HepG2 (cell line): ENCODE measurements around the gene PROX1. TPM values are rescaled to one million over a fixed set of nuclear protein-coding genes. Genes with fewer than 3 reads are reported as not detected.
A peak's percentile ranks its signal among the peaks of the same experiment; 100 is the strongest.

Experiments used
- ATAC-seq: fragments of 200-7000 bp; cut with Tn5 transposase; 3 replicates; pipeline ENCODE4 v1.9.1; 2020; ENCODE audit warnings: mild to moderate bottlenecking, moderate library complexity
- BruUV-seq: library from RNA; stranded (reverse); fragments of 400-500 nt; replicated peaks from 2 replicates; lab custom pipeline; 2021; lab: Mats Ljungman, UMichigan
- CTCF ChIA-PET: fragments of 300-600 bp; formaldehyde crosslinking; extraction: SDS; loops from one replicate; lab custom pipeline; 2021; ENCODE audit warnings: low total read pairs, inconsistent platforms, low intra/inter-chr PET ratio; lab: Yijun Ruan, JAX
- POLR2A ChIA-PET: fragments of 350-600 bp; sonication (Branson Sonifier 250); formaldehyde crosslinking; loops from one replicate; lab custom pipeline; 2020; ENCODE audit warnings: antibody characterized with exemption, inconsistent platforms; lab: Yijun Ruan, JAX
- DNase-seq: peaks from one replicate; pipeline ENCODE4 v3.0.0-alpha.2; 2015; ENCODE audit warnings: low spot score
- FAIRE-seq: peaks from 3 replicates; lab custom pipeline; 2011; peaks lifted over from hg19 to GRCh38; lab: Jason Lieb, UNC
- H2AFZ ChIP-seq: one replicate; pipeline ENCODE4 v1.6.1; 2011; ENCODE audit warnings: low read length, inconsistent platforms
- H3K27ac ChIP-seq: fragments of 300-600 bp; 3 replicates; pipeline ENCODE4 v1.8.0; 2011; ENCODE audit warnings: mixed run types, mild to moderate bottlenecking, mixed read lengths, low read length, inconsistent platforms; ENCODE audit not compliant: insufficient read depth; ENCODE audit errors: extremely low read length
- H3K27me3 ChIP-seq, 2 experiments: fragments of 200-600 bp in 1 of 2; 2 replicates in 1 of 2; 3 replicates in 1 of 2; pipeline versions ENCODE4 v1.6.0 to v1.8.0; 2011; ENCODE audit warnings: low read length in 2 of 2, mild to moderate bottlenecking in 2 of 2, moderate library complexity in 2 of 2, inconsistent platforms in 1 of 2; ENCODE audit not compliant: insufficient read depth in 2 of 2, control insufficient read depth in 1 of 2
- H3K36me3 ChIP-seq, 2 experiments: fragments of 200-600 bp in 1 of 2; replicated peaks in 1 of 2; 2 replicates in 1 of 2; 3 replicates in 1 of 2; pipeline versions ENCODE4 v1.5.1 to v1.8.0; 2011; ENCODE audit warnings: low read length in 2 of 2, inconsistent platforms in 1 of 2; ENCODE audit not compliant: insufficient read depth in 2 of 2, control insufficient read depth in 1 of 2
- H3K4me1 ChIP-seq: 2 replicates; pipeline ENCODE4 v1.5.1; 2012; ENCODE audit warnings: low read length, inconsistent platforms; ENCODE audit not compliant: insufficient read depth
- H3K4me2 ChIP-seq: 2 replicates; pipeline ENCODE4 v1.6.0; 2011; ENCODE audit warnings: low read depth, low read length, inconsistent platforms
- H3K4me3 ChIP-seq, 3 experiments: fragments of 200-600 bp in 1 of 3; sonication (generic), shearing (Covaris generic) in 1 of 3; replicated peaks in 1 of 3; 2 replicates each; pipeline ENCODE4 v1.5.1; 2011 to 2016; ENCODE audit warnings: low read length in 3 of 3, inconsistent platforms in 2 of 3, low read depth in 2 of 3, mild to moderate bottlenecking in 2 of 3, control low read depth in 1 of 3, mixed read lengths in 1 of 3; ENCODE audit not compliant: insufficient read depth in 1 of 3
- H3K79me2 ChIP-seq: one replicate; pipeline ENCODE4 v1.6.1; 2011; ENCODE audit warnings: low read length, inconsistent platforms; ENCODE audit not compliant: insufficient read depth
- H3K9ac ChIP-seq: 2 replicates; pipeline ENCODE4 v1.6.0; 2011; ENCODE audit warnings: mild to moderate bottlenecking, low read depth, low read length, inconsistent platforms; ENCODE audit not compliant: insufficient read depth
- H3K9me3 ChIP-seq: 2 replicates; pipeline ENCODE4 v1.5.1; 2012; ENCODE audit warnings: mild to moderate bottlenecking, low read length
- H4K20me1 ChIP-seq: 2 replicates; pipeline ENCODE4 v1.6.0; 2011; ENCODE audit warnings: inconsistent platforms, mild to moderate bottlenecking, low read length, moderate library complexity; ENCODE audit not compliant: insufficient read depth
- CCAR2 ChIP-seq: fragments of 200-400 bp; formaldehyde crosslinking; optimal IDR thresholded peaks from 2 replicates; pipeline ENCODE3; 2018; ENCODE audit warnings: low read depth, mild to moderate bottlenecking, low read length, moderate library complexity
- CTCF ChIP-seq: sonication (generic); formaldehyde crosslinking; IDR thresholded peaks from 2 replicates; pipeline ENCODE4 v1.5.0; 2020; ENCODE audit warnings: mild to moderate bottlenecking, missing genetic modification reagents, moderate library complexity
- ELF1 ChIP-seq: sonication (generic); formaldehyde crosslinking; IDR thresholded peaks from 2 replicates; pipeline ENCODE4 v1.4.0; 2020; ENCODE audit warnings: missing genetic modification reagents
- GATAD2A ChIP-seq: IDR thresholded peaks from 2 replicates; pipeline ENCODE4 v1.6.1; 2016
- GPN1 ChIP-seq: sonication (generic); formaldehyde crosslinking; IDR thresholded peaks from 2 replicates; pipeline ENCODE4 v1.5.1; 2020; ENCODE audit warnings: missing genetic modification reagents, borderline replicate concordance
- JARID2 ChIP-seq: sonication (generic); formaldehyde crosslinking; IDR thresholded peaks from 2 replicates; pipeline ENCODE4 v1.8.1; 2023; ENCODE audit warnings: missing genetic modification reagents, inconsistent platforms; ENCODE audit not compliant: insufficient replicate concordance
- KAT2B ChIP-seq: fragments of 150-350 bp; IDR thresholded peaks from 2 replicates; pipeline ENCODE4 v1.6.1; 2014; ENCODE audit warnings: low read depth, low read length, borderline replicate concordance
- MBD4 ChIP-seq: IDR thresholded peaks from 2 replicates; pipeline ENCODE4 v1.6.1; 2012; ENCODE audit warnings: low read length, inconsistent platforms, borderline replicate concordance
- ONECUT2 ChIP-seq: sonication (generic); formaldehyde crosslinking; IDR thresholded peaks from 2 replicates; pipeline ENCODE4 v1.4.0; 2020; ENCODE audit warnings: missing genetic modification reagents
- SALL1 ChIP-seq: sonication (generic); formaldehyde crosslinking; IDR thresholded peaks from 2 replicates; pipeline ENCODE4 v1.8.0; 2022; ENCODE audit warnings: mild to moderate bottlenecking, missing genetic modification reagents
- SKI ChIP-seq: fragments of 450-650 bp; IDR thresholded peaks from one replicate; pipeline ENCODE4 v1.6.1; 2018; ENCODE audit warnings: mild to moderate bottlenecking; ENCODE audit not compliant: partially characterized antibody
- SRF ChIP-seq: IDR thresholded peaks from 2 replicates; pipeline ENCODE4 v1.6.1; 2011; ENCODE audit warnings: mild to moderate bottlenecking, low read depth, low read length, moderate library complexity
- SSRP1 ChIP-seq: IDR thresholded peaks from 2 replicates; pipeline ENCODE4 v1.6.1; 2016; ENCODE audit warnings: control low read depth
- TAF1 ChIP-seq: sonication (generic); formaldehyde crosslinking; IDR thresholded peaks from 2 replicates; pipeline ENCODE4 v1.4.0; 2020; ENCODE audit warnings: missing genetic modification reagents
- TFDP2 ChIP-seq: sonication (generic); formaldehyde crosslinking; IDR thresholded peaks from 2 replicates; pipeline ENCODE4 v1.4.0; 2020; ENCODE audit warnings: missing genetic modification reagents
- ZBTB46 ChIP-seq: sonication (generic); formaldehyde crosslinking; IDR thresholded peaks from 2 replicates; pipeline ENCODE4 v1.4.0; 2020; ENCODE audit warnings: mild to moderate bottlenecking, missing genetic modification reagents, borderline replicate concordance
- ZNF280B ChIP-seq: sonication (generic); formaldehyde crosslinking; IDR thresholded peaks from 2 replicates; pipeline ENCODE4 v1.5.0; 2020; ENCODE audit warnings: missing genetic modification reagents, mild to moderate bottlenecking, borderline replicate concordance
- WGBS: methylation state at CpG from one replicate; pipeline ENCODE4 v1.1.6; 2017; ENCODE audit warnings: low lambda C conversion rate; 5-methylcytosine and 5-hydroxymethylcytosine counted together
- in situ Hi-C: cut with HindIII; loops from 2 replicates; pipeline ENCODE4 v1.10.0; 2017; ENCODE audit warnings: low pct_unique_long_range_greater_than_20kb; ENCODE audit not compliant: extremely low pct_ligation_motif_present
- intact Hi-C: fragments of 100-400 bp; cut with micrococcal nuclease; formaldehyde crosslinking; loops from one replicate; pipeline ENCODE4 v1.10.0; 2022; ENCODE audit not compliant: unreplicated experiment
- polyA plus RNA-seq, 8 experiments: library from polyadenylated mRNA; depleted of rRNA in 3 of 8; stranded (reverse) in 7 of 8; unstranded in 1 of 8; fragments of >200 nt; fragmentation: Illumina TruSeq in 4 of 8; extraction: Trizol in 4 of 8; gene quantifications; 2 replicates each; pipeline versions ENCODE4 v1.2.1 to v1.2.3, GENCODE V29; 2011 to 2016; ENCODE audit warnings: low read depth in 4 of 8, missing spikeins in 1 of 8, mixed read lengths in 1 of 8; ENCODE audit not compliant: insufficient read depth in 1 of 8
- total RNA-seq, 5 experiments: library from RNA; depleted of rRNA; stranded (reverse); fragments of >200 nt; fragmentation: Illumina TruSeq; extraction: Trizol; gene quantifications; 2 replicates each; pipeline ENCODE4 v1.2.3, GENCODE V29; 2016; ENCODE audit warnings: low read depth in 1 of 5

PROX1 gene
- total and polyA plus RNA-seq, 2 of the 13 experiments (the other 11 are each of a cell fraction or from before 2014, with no cell fraction given), result 12.3 to 30.2 TPM

GRCh38 chr1:214006845-214007244 lies 19.1 kb downstream of the PROX1 start:
- H2AFZ ChIP-seq, result no peak overlapping the region
- DNase-seq, result no peak
- TF ChIP-seq SRF (no peak), ZNF280B (CRISPR knock-in tag) (no peak), GPN1 (no peak), MBD4 (0 out of 2 replicates have a peak, but pooled peaks have one; percentile 45), ONECUT2 (peak; percentile 38; the same call in 1 of the 2 replicates), CCAR2 (no peak), CTCF (peak; percentile 22; the same call in 1 of the 2 replicates), TFDP2 (CRISPR knock-in tag) (no peak), GATAD2A (CRISPR knock-in tag) (peak; percentile 56), JARID2 (CRISPR knock-in tag) (no peak), SKI (no peak), KAT2B (peak; percentile 26; the same call in 1 of the 2 replicates), SALL1 (CRISPR knock-in tag) (peak; percentile 36; the same call in 1 of the 2 replicates), ZBTB46 (no peak), TAF1 (no peak), SSRP1 (CRISPR knock-in tag) (0 out of 2 replicates have a peak, but pooled peaks have one; percentile 53), ELF1 (CRISPR knock-in tag) (no peak)
- TF ChIP-seq, all 625 proteins: peak for 7
- intact Hi-C loops (loop anchor here (5.0 to 10.0 kb wide), 2 partner anchors 115 to 882 kb away; no protein-coding TSS in a partner anchor), in situ Hi-C loops (loop anchor here (25.0 kb wide), 1 partner anchor 105 kb away; no protein-coding TSS in a partner anchor)
- Histone ChIP-seq H3K27ac (peak overlapping the region; percentile 21), H3K36me3 (peaks cover 15 to 72% of the 10 kb centered on the region in 2 experiments), H3K9ac (no peak overlapping the region), H3K79me2 (peaks cover 48% of the 10 kb centered on the region), H3K4me3 (no peak overlapping the region), H4K20me1 (no peaks in the 10 kb centered on the region), H3K4me2 (no peak overlapping the region), H3K27me3 (no peaks in the 10 kb centered on the region), H3K4me1 (peaks cover 40% of the 10 kb centered on the region), H3K9me3 (no peaks in the 10 kb centered on the region)
- ChIA-PET CTCF (interaction anchor here (1.3 kb wide), 1 partner anchor 116 kb away, joined by 3 read pairs; no protein-coding TSS in a partner anchor), POLR2A (interaction anchor here (0.9 to 2.0 kb wide), 4 partner anchors 19 to 116 kb away, joined by 3 to 8 read pairs (median 4); partner anchors contain the start of gene PROX1)
- FAIRE-seq (no peak), ATAC-seq (peak; percentile 41)
- BruUV-seq, result TSS peak; percentile 1
- WGBS, result 93% methylated on average over 3 of the region's 3 CpGs
